ENCODE data around the gene ASAP2.

Gene ASAP2

GRCh38 chr2:9205963-9206948 is at the start of gene ASAP2:
Gene ASAP2, plus strand, starts transcription at chr2:9206812. Its CDS starts 293 bp downstream, at chr2:9207105.
- peak within 1 kb of the TSS; percentile 93 for H3K4me3 ChIP-seq (ENCODE audit: low read depth, low read length)
- peak; percentile 80 for TF ChIP-seq CTCF (IDR thresholded peaks at IDR 0.05; ENCODE audit: low read depth, low read length)

GRCh38 chr2:9158786-9159779 is 47.5 kb upstream of the ASAP2 start:
- no peak for TF ChIP-seq CTCF (IDR thresholded peaks at IDR 0.05; ENCODE audit: low read depth, low read length)

GRCh38 chr2:9160732-9161131 is 45.9 kb upstream of the ASAP2 start:
- no peak overlapping the region for H3K4me3 ChIP-seq (ENCODE audit: low read depth, low read length)
- no peak for TF ChIP-seq CTCF (IDR thresholded peaks at IDR 0.05; ENCODE audit: low read depth, low read length)

More at GRCh38 chr2:9158786-9159779, 47.5 kb upstream of the ASAP2 start:
- H3K4me3 ChIP-seq (ENCODE audit: low read depth, low read length), result no peak overlapping the region

GRCh38 chr2:9162841-9163240 is 43.8 kb upstream of the ASAP2 start:
- TF ChIP-seq CTCF (IDR thresholded peaks at IDR 0.05; ENCODE audit: low read depth, low read length), result no peak
- no peak overlapping the region for H3K4me3 ChIP-seq (ENCODE audit: low read depth, low read length)

DNA sequence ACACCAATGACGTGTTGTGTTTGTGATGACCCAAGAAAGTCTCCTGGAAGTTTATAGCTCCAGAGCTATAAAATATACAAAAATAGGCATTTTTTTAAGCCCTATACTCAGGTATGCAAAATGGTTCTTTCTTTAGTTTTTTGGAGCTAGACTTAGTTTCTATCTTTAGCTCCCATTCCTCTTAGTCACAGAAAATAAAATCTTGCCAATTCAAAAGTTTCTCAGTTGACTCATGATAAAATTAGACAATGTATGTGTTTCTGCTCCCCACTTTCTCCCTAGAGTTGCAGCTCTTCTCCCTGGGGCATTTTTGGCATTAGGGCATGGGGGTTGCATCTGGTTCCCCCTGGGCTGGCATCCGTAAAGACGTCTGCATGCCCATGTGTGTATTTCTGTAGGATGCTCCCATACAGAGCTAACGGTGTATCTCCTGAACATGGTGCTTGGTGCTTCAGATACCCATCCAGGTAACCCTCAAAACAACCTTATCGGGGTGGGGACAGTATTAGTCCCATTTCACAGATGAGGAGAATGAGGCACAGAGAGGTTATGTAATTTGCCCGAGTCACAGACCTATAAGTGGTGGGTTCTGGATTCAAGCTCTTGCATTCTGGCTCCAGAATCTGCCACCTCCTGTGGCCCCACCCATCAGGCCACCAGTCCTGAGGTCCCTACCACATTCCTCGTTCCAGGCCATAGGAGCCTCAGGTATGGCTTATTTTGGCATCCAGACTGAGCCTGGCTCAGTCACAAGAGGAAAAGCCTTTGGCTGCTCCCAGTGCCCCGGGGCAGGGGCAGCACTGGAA is 43.1 kb upstream of the ASAP2 start:
- H3K4me3 ChIP-seq (ENCODE audit: low read depth, low read length), result no peak overlapping the region
- TF ChIP-seq CTCF (IDR thresholded peaks at IDR 0.05; ENCODE audit: low read depth, low read length), result no peak

- no peak for TF ChIP-seq CTCF (IDR thresholded peaks at IDR 0.05; ENCODE audit: low read depth, low read length)
- no peak overlapping the region for H3K4me3 ChIP-seq (ENCODE audit: low read depth, low read length)
These were observed 42.5 kb upstream of the ASAP2 start for GRCh38 chr2:9164112-9164608.

Data from WI38 (cell line).